Large intestine (tissue), 12 donors: ENCODE data around the gene OSTN. TPM values are rescaled to one million over a fixed set of nuclear protein-coding genes. Genes with fewer than 3 reads are reported as not detected.

ENCODE experiments used
- DNase-seq, 2 donors: peaks; one replicate each; pipeline versions ENCODE4 v3.0.0 to v3.0.0-alpha.2; 2013
- H3K27ac ChIP-seq: one replicate; pipeline ENCODE4 v1.5.1; 2013; ENCODE audit warnings: low read length
- H3K27me3 ChIP-seq: 2 replicates; pipeline ENCODE4 v1.6.1; 2013; ENCODE audit warnings: low read length; ENCODE audit not compliant: control insufficient read depth, insufficient read depth
- H3K36me3 ChIP-seq: 2 replicates; pipeline ENCODE4 v1.6.1; 2013; ENCODE audit warnings: low read length; ENCODE audit not compliant: control insufficient read depth, insufficient read depth
- H3K4me1 ChIP-seq: one replicate; pipeline ENCODE4 v1.6.1; 2013; ENCODE audit warnings: low read length; ENCODE audit not compliant: control insufficient read depth, insufficient read depth
- H3K4me3 ChIP-seq: one replicate; pipeline ENCODE4 v1.5.1; 2013; ENCODE audit warnings: low read length
- H3K9me3 ChIP-seq: one replicate; pipeline ENCODE4 v1.6.1; 2013; ENCODE audit warnings: mild to moderate bottlenecking, low read depth, low read length, moderate library complexity; ENCODE audit not compliant: control insufficient read depth
- WGBS: methylation state at CpG from one replicate; pipeline ENCODE4 v1.1.5; 2013; ENCODE audit warnings: low lambda C conversion rate; ENCODE audit not compliant: insufficient coverage; 5-methylcytosine and 5-hydroxymethylcytosine counted together
- long read RNA-seq, 11 donors: transcript quantifications; one replicate each; lab custom pipeline, GENCODE V29; 2026
- polyA plus RNA-seq: library from polyadenylated mRNA; unstranded; fragments of 120-200 nt; gene quantifications from one replicate; pipeline ENCODE4 v1.2.1, GENCODE V29; 2013

Gene OSTN, protein sequence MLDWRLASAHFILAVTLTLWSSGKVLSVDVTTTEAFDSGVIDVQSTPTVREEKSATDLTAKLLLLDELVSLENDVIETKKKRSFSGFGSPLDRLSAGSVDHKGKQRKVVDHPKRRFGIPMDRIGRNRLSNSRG
- polyA plus RNA-seq, result 0.12 TPM
- long read RNA-seq, donor 1, result 0 reads
- long read RNA-seq, donor 2, result 0 reads
- long read RNA-seq, donor 3, result 0 reads
- long read RNA-seq, donor 4, result 0 reads
- long read RNA-seq, donor 5, result 0 reads
- long read RNA-seq, donor 6, result 0 reads
- long read RNA-seq, donor 7, result 0 reads
- long read RNA-seq, donor 8, result 0 reads
- long read RNA-seq, donor 9, result 0 reads
- long read RNA-seq, donor 10, result 0 reads
- long read RNA-seq, donor 11, result 0 reads

- Histone ChIP-seq H3K27me3 (no peaks in the 10 kb centered on the region), H3K4me1 (no peaks in the 10 kb centered on the region), H3K36me3 (no peaks in the 10 kb centered on the region), H3K4me3 (no peak within 1 kb of the TSS), H3K27ac (no peak within 1 kb of the TSS), H3K9me3 (no peaks in the 10 kb centered on the region)
- no peak for DNase-seq
- 80% methylated on average over 2 of the region's 3 CpGs for WGBS
These were observed at the start of gene OSTN for GRCh38 chr3:191198932-191199331. OSTN (plus strand) TSS chr3:191199241; CDS start chr3:191212533, 13,292 bp downstream.

GRCh38 chr3:191151653-191152052 lies 47.4 kb upstream of the OSTN start:
- Histone ChIP-seq H3K27me3 (no peaks in the 10 kb centered on the region), H3K4me3 (no peak overlapping the region), H3K27ac (no peak overlapping the region), H3K36me3 (no peaks in the 10 kb centered on the region), H3K9me3 (no peaks in the 10 kb centered on the region), H3K4me1 (no peaks in the 10 kb centered on the region)
- WGBS, result no CpG with 5 or more reads among the region's 1 CpG
- DNase-seq, result no peak

DNA sequence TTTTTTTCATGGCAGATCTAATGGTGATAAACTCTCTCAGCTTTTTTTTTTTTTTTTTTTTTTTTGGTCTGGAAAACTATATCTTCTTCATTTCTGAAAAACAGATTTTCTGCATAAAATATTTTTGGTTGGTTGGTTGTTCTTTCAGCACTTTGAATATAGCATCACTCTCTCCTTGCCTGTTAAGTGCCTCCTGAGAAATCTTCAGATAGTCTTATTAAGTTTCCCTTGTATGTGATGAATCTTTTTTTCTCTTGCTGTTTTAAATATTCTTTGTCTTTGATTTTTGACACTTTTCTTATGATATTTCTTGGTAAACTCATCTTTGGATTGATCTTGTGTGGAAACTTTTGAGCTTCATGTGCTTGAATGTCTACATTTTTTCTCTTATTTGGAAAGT lies 44.2 kb upstream of the OSTN start:
- Histone ChIP-seq H3K4me1 (no peaks in the 10 kb centered on the region), H3K36me3 (no peaks in the 10 kb centered on the region), H3K27me3 (no peaks in the 10 kb centered on the region), H3K4me3 (no peak overlapping the region), H3K9me3 (no peaks in the 10 kb centered on the region), H3K27ac (no peak overlapping the region)
- no peak for DNase-seq

DNA sequence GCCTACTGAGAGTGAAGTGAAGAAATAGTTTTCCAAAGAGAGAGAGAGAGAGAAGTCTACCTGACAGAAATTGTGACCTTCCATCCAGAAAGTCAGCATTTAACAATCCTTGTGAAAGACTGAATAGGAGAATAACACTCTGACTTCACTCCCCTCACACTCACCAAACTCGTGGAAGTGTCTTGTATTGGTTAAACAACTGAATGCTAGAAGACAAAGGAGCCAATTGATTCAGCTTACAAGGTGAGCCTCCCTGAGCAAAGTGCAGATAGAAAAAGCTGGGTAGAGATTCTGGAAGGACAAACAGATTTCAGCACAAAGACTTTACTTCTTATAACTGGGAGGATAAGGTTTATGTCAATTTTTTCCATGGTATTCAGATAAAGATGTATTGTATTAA lies 40.8 kb upstream of the OSTN start:
- Histone ChIP-seq H3K27me3 (no peaks in the 10 kb centered on the region), H3K9me3 (no peaks in the 10 kb centered on the region), H3K4me3 (no peak overlapping the region), H3K27ac (no peak overlapping the region), H3K36me3 (no peaks in the 10 kb centered on the region), H3K4me1 (no peaks in the 10 kb centered on the region)
- no peak for DNase-seq
- WGBS, result no CpG with 5 or more reads among the region's 1 CpG

DNA sequence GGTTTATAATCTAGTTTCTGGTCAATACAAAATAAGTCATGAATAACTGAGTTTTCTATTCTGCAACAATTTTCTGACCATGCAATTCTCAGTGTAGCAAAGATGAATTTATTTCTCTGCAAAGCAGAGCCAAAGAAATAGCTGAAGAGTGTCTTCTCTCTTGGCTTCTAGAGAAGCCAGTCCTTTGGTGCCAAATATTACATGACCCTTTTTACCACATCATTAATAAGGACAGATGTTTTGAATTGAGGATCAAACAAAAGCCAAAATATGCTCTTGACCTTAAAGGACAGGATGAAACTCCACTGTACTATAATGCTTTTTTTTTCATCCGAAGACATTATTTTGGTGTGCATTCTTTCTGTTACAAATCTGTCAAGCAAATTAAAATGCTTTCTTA lies 40.2 kb upstream of the OSTN start:
- Histone ChIP-seq H3K27me3 (no peaks in the 10 kb centered on the region), H3K4me1 (no peaks in the 10 kb centered on the region), H3K27ac (no peak overlapping the region), H3K36me3 (no peaks in the 10 kb centered on the region), H3K4me3 (no peak overlapping the region), H3K9me3 (no peaks in the 10 kb centered on the region)
- no peak for DNase-seq
- WGBS, result 100% methylated on average over 1 of the region's 1 CpG

- no peaks in the 10 kb centered on the region for H3K27me3 ChIP-seq
- H3K36me3 ChIP-seq, result no peaks in the 10 kb centered on the region
- DNase-seq, result no peak
- H3K4me3 ChIP-seq, result no peak overlapping the region
- no CpG with 5 or more reads among the region's 1 CpG for WGBS
- H3K4me1 ChIP-seq, result no peaks in the 10 kb centered on the region
- H3K9me3 ChIP-seq, result no peaks in the 10 kb centered on the region
- no peak overlapping the region for H3K27ac ChIP-seq
These were observed 33.2 kb upstream of the OSTN start for GRCh38 chr3:191165802-191166201.

- WGBS, result 100% methylated on average over 2 of the region's 3 CpGs
- H3K27ac ChIP-seq, result no peak overlapping the region
- no peaks in the 10 kb centered on the region for H3K36me3 ChIP-seq
- H3K4me3 ChIP-seq, result no peak overlapping the region
- H3K4me1 ChIP-seq, result no peaks in the 10 kb centered on the region
- DNase-seq, result no peak
- H3K9me3 ChIP-seq, result no peaks in the 10 kb centered on the region
- H3K27me3 ChIP-seq, result no peaks in the 10 kb centered on the region
These were observed 32.7 kb upstream of the OSTN start for GRCh38 chr3:191166368-191166767.

DNA sequence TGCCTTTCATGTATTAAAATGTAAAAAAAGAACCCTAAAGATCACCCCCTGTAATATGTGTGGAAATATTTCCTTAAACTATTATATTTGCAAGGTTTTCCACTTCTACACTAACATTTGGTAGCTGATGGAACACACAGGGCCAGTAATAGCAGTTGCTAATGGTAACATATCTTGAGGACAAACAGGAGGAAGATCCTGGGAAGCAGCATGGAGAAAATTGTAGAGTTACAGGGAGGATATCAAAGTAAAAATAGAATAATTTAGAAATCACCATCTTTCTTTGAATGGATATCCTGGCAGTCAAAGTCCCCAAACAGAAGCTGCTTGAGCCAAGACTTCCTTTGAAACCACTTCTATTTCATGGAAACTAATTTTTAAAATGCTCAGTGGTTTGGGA lies 29.5 kb upstream of the OSTN start:
- H3K9me3 ChIP-seq, result no peaks in the 10 kb centered on the region
- no peaks in the 10 kb centered on the region for H3K4me1 ChIP-seq
- no peaks in the 10 kb centered on the region for H3K27me3 ChIP-seq
- no peak overlapping the region for H3K27ac ChIP-seq
- no peaks in the 10 kb centered on the region for H3K36me3 ChIP-seq
- DNase-seq, result no peak
- no peak overlapping the region for H3K4me3 ChIP-seq

DNA sequence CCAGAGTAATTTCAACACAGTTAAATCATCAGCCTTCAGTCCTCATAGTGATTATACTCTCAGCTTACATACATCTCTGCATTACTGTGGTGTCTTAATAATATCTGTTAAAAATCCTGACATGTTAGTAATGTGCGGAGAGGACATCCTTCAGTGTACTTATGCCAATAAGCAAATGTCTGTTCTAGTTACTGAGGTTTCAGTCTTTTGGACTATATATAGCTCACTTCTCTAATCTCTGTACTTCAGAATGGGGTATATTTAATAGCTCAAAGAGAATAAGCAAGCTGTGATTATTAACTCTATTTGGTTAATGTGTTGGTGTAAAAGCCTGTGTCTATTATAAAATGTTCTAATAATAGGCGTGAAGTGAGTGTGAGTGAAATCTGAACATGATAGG lies 28.9 kb upstream of the OSTN start:
- DNase-seq, result no peak

DNA sequence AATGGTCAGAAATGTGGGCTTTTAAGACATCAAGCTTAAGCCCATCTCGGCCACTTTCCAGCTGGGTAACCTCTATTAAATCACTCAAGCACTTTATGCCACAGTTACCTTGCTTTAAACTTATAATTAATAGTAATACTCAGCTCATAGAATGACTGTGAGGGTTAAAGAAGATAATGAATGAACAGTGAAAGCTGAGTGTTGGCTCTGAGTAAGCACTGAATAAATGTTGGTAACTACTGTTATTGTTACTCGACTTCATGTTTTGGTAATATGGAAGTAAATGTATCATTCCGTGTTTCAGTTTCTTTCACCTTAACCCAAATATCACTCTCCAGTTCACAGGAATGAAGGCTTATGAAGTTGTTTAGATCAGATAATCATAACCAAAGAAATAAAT lies 23.9 kb upstream of the OSTN start:
- Histone ChIP-seq H3K4me3 (no peak overlapping the region), H3K9me3 (no peaks in the 10 kb centered on the region), H3K36me3 (no peaks in the 10 kb centered on the region), H3K27me3 (no peaks in the 10 kb centered on the region), H3K27ac (no peak overlapping the region), H3K4me1 (no peaks in the 10 kb centered on the region)
- 100% methylated on average over 2 of the region's 3 CpGs for whole genome bisulfite sequencing
- DNase-seq, result no peak

More for the DNA sequence above, 28.9 kb upstream of the OSTN start:
- no peaks in the 10 kb centered on the region for H3K4me1 ChIP-seq
- no peaks in the 10 kb centered on the region for H3K27me3 ChIP-seq
- no peaks in the 10 kb centered on the region for H3K9me3 ChIP-seq
- no peak overlapping the region for H3K27ac ChIP-seq
- no peaks in the 10 kb centered on the region for H3K36me3 ChIP-seq
- 83% methylated on average over 2 of the region's 2 CpGs for WGBS
- no peak overlapping the region for H3K4me3 ChIP-seq

DNA sequence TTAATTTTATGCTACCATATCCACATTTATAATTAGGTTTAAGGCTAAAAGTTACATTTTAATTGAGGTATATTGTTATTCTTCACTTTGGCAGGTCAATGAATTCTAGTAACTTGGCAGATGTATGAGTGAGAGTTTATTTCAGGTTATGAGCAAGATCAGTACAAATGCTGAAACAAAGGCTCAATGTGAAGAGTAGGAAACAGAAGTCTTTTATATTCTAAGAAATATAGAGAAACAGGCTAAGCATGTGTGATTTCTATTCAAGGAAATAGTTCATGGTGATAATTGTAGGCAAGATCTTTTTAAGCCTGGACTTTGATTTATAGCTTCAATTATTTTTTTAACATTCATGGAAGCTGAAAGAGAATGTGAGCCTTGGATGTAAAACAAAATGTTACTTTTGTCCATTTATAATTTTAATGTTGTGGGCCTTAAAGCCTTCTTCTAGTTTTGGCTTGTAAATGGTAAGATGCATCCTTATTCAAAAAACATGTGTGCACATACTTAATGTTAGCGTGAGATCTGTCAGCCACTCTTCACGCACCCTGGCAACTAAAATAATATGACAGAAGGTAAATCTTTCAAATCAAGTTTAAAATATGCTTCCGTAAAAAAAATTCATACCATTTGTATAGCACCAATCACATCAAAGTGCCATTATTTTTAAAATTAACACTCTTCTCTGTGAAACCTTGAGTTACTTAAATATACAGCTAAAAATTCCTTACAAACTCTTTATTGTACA lies 22.8 kb upstream of the OSTN start:
- Histone ChIP-seq H3K9me3 (no peaks in the 10 kb centered on the region), H3K36me3 (no peaks in the 10 kb centered on the region), H3K4me1 (no peaks in the 10 kb centered on the region), H3K27me3 (no peaks in the 10 kb centered on the region), H3K27ac (no peak overlapping the region), H3K4me3 (no peak overlapping the region)
- DNase-seq, result no peak
- no CpG with 5 or more reads among the region's 3 CpGs for WGBS
